H1 (cell line): Measurements from ENCODE around the gene TMEM51. TPM values are rescaled to one million over a fixed set of nuclear protein-coding genes. Genes with fewer than 3 reads are reported as not detected.

Source experiments
- ASH2L ChIP-seq: fragments of 200-600, 300-600 bp; sonication (generic); IDR thresholded peaks from one replicate; pipeline ENCODE4 v1.7.1; 2017; ENCODE audit warnings: low read length
- BCL11A ChIP-seq, 2 experiments: IDR thresholded peaks; one replicate each; pipeline ENCODE4 v1.6.1; 2011; ENCODE audit warnings: low read depth in 2 of 2, low read length in 2 of 2, mild to moderate bottlenecking in 2 of 2
- CEBPB ChIP-seq: IDR thresholded peaks from 2 replicates; pipeline ENCODE4 v1.6.1; 2012; ENCODE audit warnings: low read depth, low read length
- CHD1 ChIP-seq: IDR thresholded peaks from 2 replicates; pipeline ENCODE4 v1.6.1; 2012; ENCODE audit warnings: low read depth, low read length, improper control_type of control experiment
- CHD2 ChIP-seq: IDR thresholded peaks from 2 replicates; pipeline ENCODE4 v1.6.1; 2012; ENCODE audit warnings: low read length, improper control_type of control experiment
- CTBP2 ChIP-seq: IDR thresholded peaks from 2 replicates; pipeline ENCODE4 v1.7.0; 2011; ENCODE audit warnings: borderline replicate concordance, mild to moderate bottlenecking, moderate library complexity, mixed read lengths, low read length; ENCODE audit not compliant: insufficient read depth, insufficient read length
- CTCF ChIP-seq, 3 experiments: IDR thresholded peaks; 1 replicate in 2 of 3; 2 replicates in 1 of 3; pipeline versions ENCODE4 v1.5.1 to v1.6.1; 2011; ENCODE audit warnings: low read length in 3 of 3, mild to moderate bottlenecking in 3 of 3, inconsistent platforms in 2 of 3, low read depth in 1 of 3, moderate library complexity in 1 of 3; ENCODE audit not compliant: insufficient read depth in 1 of 3; ENCODE audit errors: control extremely low read depth in 1 of 3
- EP300 ChIP-seq, 2 experiments: IDR thresholded peaks; 1 replicate in 1 of 2; 2 replicates in 1 of 2; pipeline ENCODE4 v1.6.1; 2011 to 2012; ENCODE audit warnings: low read depth in 2 of 2, low read length in 2 of 2, mild to moderate bottlenecking in 2 of 2, borderline replicate concordance in 1 of 2, inconsistent platforms in 1 of 2, moderate library complexity in 1 of 2
- GABPA ChIP-seq: IDR thresholded peaks from 2 replicates; pipeline ENCODE4 v1.6.1; 2011; ENCODE audit warnings: mild to moderate bottlenecking, low read length, moderate library complexity, borderline replicate concordance; ENCODE audit not compliant: insufficient read depth
- GTF2F1 ChIP-seq: IDR thresholded peaks from 2 replicates; pipeline ENCODE4 v1.6.1; 2012; ENCODE audit warnings: low read depth, low read length, improper control_type of control experiment, borderline replicate concordance
- HDAC6 ChIP-seq: IDR thresholded peaks from one replicate; pipeline ENCODE4 v1.7.1; 2012; ENCODE audit warnings: low read depth, mild to moderate bottlenecking, inconsistent platforms, low read length, moderate library complexity
- JUN ChIP-seq: IDR thresholded peaks from 2 replicates; pipeline ENCODE4 v1.6.1; 2011; ENCODE audit warnings: low read depth, mild to moderate bottlenecking, improper control_type of control experiment, low read length
- KDM1A ChIP-seq: fragments of 200-600, 300-600 bp; sonication (generic); IDR thresholded peaks from 2 replicates; pipeline ENCODE4 v1.7.1; 2016; ENCODE audit warnings: mild to moderate bottlenecking, low read length, borderline replicate concordance
- KDM5A ChIP-seq: fragments of 200-600 bp; IDR thresholded peaks from 2 replicates; pipeline ENCODE4 v1.7.1; 2012; ENCODE audit warnings: mild to moderate bottlenecking, low read length, inconsistent platforms, mixed read lengths
- MAX ChIP-seq: IDR thresholded peaks from 2 replicates; pipeline ENCODE4 v1.6.1; 2012; ENCODE audit warnings: inconsistent platforms
- PHF8 ChIP-seq: fragments of 200-600 bp; sonication (generic); conservative IDR thresholded peaks from 2 replicates; pipeline ENCODE4 v1.7.1; 2012; ENCODE audit warnings: low read depth, mild to moderate bottlenecking, inconsistent platforms, low read length, moderate library complexity
- SIN3A ChIP-seq, 2 experiments: IDR thresholded peaks in 1 of 2; conservative IDR thresholded peaks in 1 of 2; 2 replicates each; pipeline ENCODE4 v1.6.1; 2011 to 2012; ENCODE audit warnings: low read length in 2 of 2, improper control_type of control experiment in 1 of 2, low read depth in 1 of 2, mild to moderate bottlenecking in 1 of 2
- SUZ12 ChIP-seq: fragments of 200-600 bp; sonication (generic); IDR thresholded peaks from 2 replicates; pipeline ENCODE4 v1.6.1; 2012; ENCODE audit warnings: mild to moderate bottlenecking, inconsistent platforms, low read length, moderate library complexity, mixed read lengths
- TEAD4 ChIP-seq: IDR thresholded peaks from 2 replicates; pipeline ENCODE4 v1.6.1; 2012; ENCODE audit warnings: low read depth, low read length, inconsistent platforms, mixed read lengths
- ZNF274 ChIP-seq: IDR thresholded peaks from 2 replicates; pipeline ENCODE4 v1.7.0; 2012; ENCODE audit warnings: low read length, borderline replicate concordance; ENCODE audit errors: extremely low read depth
- polyA plus RNA-seq, 7 experiments: library from polyadenylated mRNA; depleted of rRNA in 3 of 7; stranded (reverse) in 5 of 7; unstranded in 2 of 7; fragments of >200 nt in 5 of 7; fragments of 200-250 nt in 2 of 7; gene quantifications; 1 replicate in 5 of 7; 2 replicates in 1 of 7; 4 replicates in 1 of 7; pipeline versions ENCODE4 v1.2.1 to v1.2.3, GENCODE V29; 2011 to 2013; ENCODE audit warnings: missing spikeins in 2 of 7, mixed read lengths in 2 of 7
- total RNA-seq: library from RNA; stranded (reverse); fragmentation: NEBNext Ultra II Directional; extraction: Animal tissue kit (Norgen Biotek cat#: 25700); gene quantifications from 2 replicates; pipeline ENCODE4 v1.2.1, GENCODE V29; 2021

Gene TMEM51
- total and polyA plus RNA-seq, 2 of the 8 experiments (the other 6 are each of a cell fraction or from before 2014, with no cell fraction given): 9.9 to 10.7 TPM

GRCh38 chr1:15246960-15247614 is 93.5 kb downstream of the TMEM51 start, which contains the start of gene FHAD1 (continued):
- TF ChIP-seq MAX (peak; percentile 63), GABPA (no peak), SIN3A (conservative IDR thresholded peaks at IDR 0.05 in 1 of 2, IDR thresholded peaks at IDR 0.05 in 1 of 2; ENCODE audit: low read depth in 1 of 2, low read length in 2 of 2) (peak; percentile 84 to 89; a peak in 3 of 4 replicates), HDAC6 (no peak), CTCF (IDR thresholded peaks at IDR 0.05; ENCODE audit: control extremely low read depth in 1 of 3, insufficient read depth in 1 of 3, low read depth in 1 of 3, low read length in 3 of 3) (no peak), BCL11A (IDR thresholded peaks at IDR 0.05; ENCODE audit: low read depth in 2 of 2, low read length in 2 of 2) (no peak), KDM5A (no peak), JUN (no peak), EP300 (IDR thresholded peaks at IDR 0.05; ENCODE audit: borderline replicate concordance in 1 of 2, low read depth in 2 of 2, low read length in 2 of 2) (no peak), CHD1 (no peak), KDM1A (peak; percentile 97), CEBPB (no peak), ASH2L (peak; percentile 97), ZNF274 (no peak), TEAD4 (no peak), CHD2 (no peak), PHF8 (0 out of 2 replicates have a peak, but pooled peaks have one; percentile 31), GTF2F1 (no peak), CTBP2 (no peak), SUZ12 (no peak)
